Peyer's patch (tissue), 4 donors: ENCODE results near the gene UGT1A6.

Experiments used
- POLR2A ChIP-seq, 2 donors: fragments of 450-650 bp; IDR thresholded peaks; one replicate each; pipeline ENCODE4 v1.5.1; 2017; ENCODE audit warnings: antibody characterized with exemption in 2 of 2, mild to moderate bottlenecking in 2 of 2, moderate library complexity in 2 of 2
- TF ChIP-seq, protein P1 (sequence below), 6 experiments: fragments of 450-650 bp in 4 of 6; fragments of 200-600 bp in 2 of 6; sonication (generic) in 1 of 6; IDR thresholded peaks; one replicate each; pipeline ENCODE4 v1.5.1; 2017 to 2019; ENCODE audit warnings: antibody characterized with exemption in 6 of 6, mild to moderate bottlenecking in 3 of 6, moderate library complexity in 1 of 6

DNA sequence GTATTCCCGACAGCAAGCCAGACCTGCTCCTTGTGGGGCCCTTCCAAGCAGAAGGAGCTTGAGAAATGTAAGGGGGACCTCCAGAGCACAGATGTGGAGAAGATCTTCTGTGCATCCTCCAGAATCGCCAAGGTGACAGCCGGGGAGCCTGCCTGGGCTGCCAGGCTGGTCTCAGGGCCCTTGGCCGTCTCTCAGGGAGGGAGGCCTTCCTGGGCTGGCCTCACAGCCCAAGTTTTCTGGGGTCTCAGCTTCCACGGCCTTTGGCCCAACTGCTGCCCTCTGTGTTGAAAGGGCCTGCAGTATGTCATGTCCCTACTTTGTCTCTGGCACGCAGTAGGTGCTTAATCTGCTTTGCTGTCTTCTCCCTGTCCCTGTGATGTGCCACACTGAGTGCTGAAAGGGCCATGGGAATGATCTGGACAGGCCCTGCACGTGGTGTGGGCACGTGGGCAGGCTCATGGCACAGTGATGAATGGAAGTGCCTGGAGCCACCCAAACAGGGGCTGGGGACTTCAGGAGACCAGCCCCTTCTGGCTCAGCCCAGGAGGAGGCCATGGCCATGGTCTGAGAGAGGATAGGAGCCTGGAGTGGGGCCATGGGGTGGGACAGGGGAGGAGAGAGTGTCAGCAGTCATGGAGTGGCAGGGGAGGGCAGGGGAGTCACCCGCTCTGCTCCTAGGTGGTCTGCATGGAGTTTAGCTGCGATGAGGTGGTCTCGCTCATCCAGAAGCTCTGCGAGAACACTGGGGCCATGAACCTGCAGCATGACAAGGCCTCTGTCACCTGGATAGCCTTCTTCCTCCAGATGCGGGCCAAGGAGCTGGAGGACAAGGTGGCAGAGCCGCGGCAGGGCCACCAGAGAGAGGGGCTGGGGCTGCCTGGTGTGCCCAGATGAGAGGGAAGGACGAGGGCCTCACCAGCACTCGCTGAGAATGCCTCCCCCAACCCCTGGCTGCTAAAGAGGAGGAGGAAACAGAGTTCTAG is 126.2 kb downstream of the UGT1A6 start:
- TF ChIP-seq, protein P1, sequence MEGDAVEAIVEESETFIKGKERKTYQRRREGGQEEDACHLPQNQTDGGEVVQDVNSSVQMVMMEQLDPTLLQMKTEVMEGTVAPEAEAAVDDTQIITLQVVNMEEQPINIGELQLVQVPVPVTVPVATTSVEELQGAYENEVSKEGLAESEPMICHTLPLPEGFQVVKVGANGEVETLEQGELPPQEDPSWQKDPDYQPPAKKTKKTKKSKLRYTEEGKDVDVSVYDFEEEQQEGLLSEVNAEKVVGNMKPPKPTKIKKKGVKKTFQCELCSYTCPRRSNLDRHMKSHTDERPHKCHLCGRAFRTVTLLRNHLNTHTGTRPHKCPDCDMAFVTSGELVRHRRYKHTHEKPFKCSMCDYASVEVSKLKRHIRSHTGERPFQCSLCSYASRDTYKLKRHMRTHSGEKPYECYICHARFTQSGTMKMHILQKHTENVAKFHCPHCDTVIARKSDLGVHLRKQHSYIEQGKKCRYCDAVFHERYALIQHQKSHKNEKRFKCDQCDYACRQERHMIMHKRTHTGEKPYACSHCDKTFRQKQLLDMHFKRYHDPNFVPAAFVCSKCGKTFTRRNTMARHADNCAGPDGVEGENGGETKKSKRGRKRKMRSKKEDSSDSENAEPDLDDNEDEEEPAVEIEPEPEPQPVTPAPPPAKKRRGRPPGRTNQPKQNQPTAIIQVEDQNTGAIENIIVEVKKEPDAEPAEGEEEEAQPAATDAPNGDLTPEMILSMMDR (IDR thresholded peaks at IDR 0.05) = no peak
- no peak for TF ChIP-seq POLR2A (IDR thresholded peaks at IDR 0.05)
